Keratinocyte (primary cell): ENCODE measurements around the gene GNG14.

ENCODE experiments used
- EZH2 ChIP-seq: IDR thresholded peaks from one replicate; pipeline ENCODE4 v1.6.1; 2012; ENCODE audit warnings: inconsistent platforms, mild to moderate bottlenecking, low read length, moderate library complexity
- TF ChIP-seq, protein P1 (sequence below), 3 experiments: IDR thresholded peaks in 1 of 3; conservative IDR thresholded peaks in 1 of 3; optimal IDR thresholded peaks in 1 of 3; 2 replicates in 2 of 3; 3 replicates in 1 of 3; pipeline versions ENCODE3 to v1.5.1; 2011; ENCODE audit warnings: low read length in 3 of 3, mild to moderate bottlenecking in 3 of 3, moderate library complexity in 2 of 3, control low read depth in 1 of 3, inconsistent platforms in 1 of 3; ENCODE audit not compliant: insufficient read depth in 2 of 3; ENCODE audit errors: extremely low read depth in 1 of 3

DNA sequence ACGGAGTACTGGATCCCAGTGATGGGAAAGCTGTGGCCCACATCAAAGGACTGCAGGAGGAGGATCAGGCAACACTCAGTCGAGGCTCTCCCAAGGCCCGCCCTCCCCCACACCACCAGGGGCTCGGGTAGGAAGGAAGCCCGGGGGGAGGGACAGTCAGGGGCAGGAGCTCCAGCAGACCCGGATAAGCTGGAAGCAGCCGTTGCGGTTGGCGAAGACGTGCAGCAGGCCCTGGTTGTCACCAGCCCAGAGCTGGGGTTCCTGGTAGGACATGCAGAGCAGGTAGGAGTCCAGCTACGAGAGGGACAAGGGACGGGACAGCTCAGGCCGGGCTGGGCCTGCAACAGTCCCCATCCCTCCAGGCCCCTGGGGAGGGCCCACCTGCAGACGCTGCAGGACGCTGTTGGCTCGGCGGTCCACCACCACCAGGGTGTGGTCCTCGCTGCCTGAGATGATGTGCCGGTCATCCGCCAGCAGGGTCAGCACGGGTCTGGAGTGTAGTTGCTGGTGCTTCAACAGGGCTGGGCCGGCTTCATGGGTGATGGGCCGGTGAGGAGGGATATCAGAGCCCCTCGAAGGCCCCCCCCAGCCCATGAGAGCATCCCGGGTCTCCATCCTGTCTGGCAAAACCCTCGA, 1.9 kb downstream of the GNG14 start:
- no peak for TF ChIP-seq EZH2
- TF ChIP-seq, protein P1, sequence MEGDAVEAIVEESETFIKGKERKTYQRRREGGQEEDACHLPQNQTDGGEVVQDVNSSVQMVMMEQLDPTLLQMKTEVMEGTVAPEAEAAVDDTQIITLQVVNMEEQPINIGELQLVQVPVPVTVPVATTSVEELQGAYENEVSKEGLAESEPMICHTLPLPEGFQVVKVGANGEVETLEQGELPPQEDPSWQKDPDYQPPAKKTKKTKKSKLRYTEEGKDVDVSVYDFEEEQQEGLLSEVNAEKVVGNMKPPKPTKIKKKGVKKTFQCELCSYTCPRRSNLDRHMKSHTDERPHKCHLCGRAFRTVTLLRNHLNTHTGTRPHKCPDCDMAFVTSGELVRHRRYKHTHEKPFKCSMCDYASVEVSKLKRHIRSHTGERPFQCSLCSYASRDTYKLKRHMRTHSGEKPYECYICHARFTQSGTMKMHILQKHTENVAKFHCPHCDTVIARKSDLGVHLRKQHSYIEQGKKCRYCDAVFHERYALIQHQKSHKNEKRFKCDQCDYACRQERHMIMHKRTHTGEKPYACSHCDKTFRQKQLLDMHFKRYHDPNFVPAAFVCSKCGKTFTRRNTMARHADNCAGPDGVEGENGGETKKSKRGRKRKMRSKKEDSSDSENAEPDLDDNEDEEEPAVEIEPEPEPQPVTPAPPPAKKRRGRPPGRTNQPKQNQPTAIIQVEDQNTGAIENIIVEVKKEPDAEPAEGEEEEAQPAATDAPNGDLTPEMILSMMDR (optimal IDR thresholded peaks at IDR 0.05 in 1 of 3, IDR thresholded peaks at IDR 0.05 in 1 of 3, conservative IDR thresholded peaks at IDR 0.05 in 1 of 3; ENCODE audit: extremely low read depth in 1 of 3, insufficient read depth in 2 of 3, low read length in 3 of 3): no peak
